ENCODE measurements around the gene USF3. TPM values are rescaled to one million over a fixed set of nuclear protein-coding genes. Genes with fewer than 3 reads are reported as not detected.

Gene USF3
- total and polyA plus RNA-seq, 2 experiments from 2014 or later = 10.1 to 23.5 TPM

DNA sequence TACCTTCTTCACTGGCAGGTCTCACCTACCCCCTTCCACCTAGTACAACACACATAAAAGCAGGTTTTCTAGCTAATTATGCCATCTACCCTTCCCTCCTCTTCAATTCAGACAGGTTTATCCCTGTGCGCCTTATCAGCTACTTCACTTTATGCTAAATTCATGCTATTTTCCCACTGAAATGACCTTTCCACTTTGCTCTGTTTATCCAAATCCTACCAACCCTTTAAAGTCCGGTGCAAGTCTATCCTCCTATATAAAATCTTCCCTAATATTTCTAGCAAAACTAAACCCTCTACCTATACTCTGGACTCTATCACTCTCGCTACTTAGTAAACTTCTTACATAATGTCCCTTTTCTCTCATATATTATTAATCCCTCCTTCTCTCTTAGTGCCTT lies 6.0 kb downstream of the USF3 start:
- ATAC-seq (no peak), DNase-seq (ENCODE audit: low spot score) (no peak)
- no peaks in the 10 kb centered on the region for H3K27me3 ChIP-seq (ENCODE audit: insufficient read depth)
- H3K79me2 ChIP-seq (replicated peaks; ENCODE audit: insufficient read depth) = peaks cover 77% of the 10 kb centered on the region
- H2AFZ ChIP-seq = no peak overlapping the region
- Mint-ChIP-seq H3K27me3 (ENCODE audit: insufficient read depth, low read depth, poor library complexity) (no peaks in the 10 kb centered on the region), H3K27ac (no peak overlapping the region), H3K4me1 (peaks cover 25% of the 10 kb centered on the region), H3K36me3 (ENCODE audit: low read depth) (peaks cover 15% of the 10 kb centered on the region), H3K4me3 (no peak overlapping the region), H3K9me3 (peaks cover 3% of the 10 kb centered on the region; the same call in 2 of the 3 replicates)
- no peaks in the 10 kb centered on the region for H3K36me3 ChIP-seq (ENCODE audit: insufficient read depth)
- H3K4me1 ChIP-seq (ENCODE audit: insufficient read depth) = peaks cover 22% of the 10 kb centered on the region
- no peaks in the 10 kb centered on the region; the same call in 1 of the 2 replicates for H3F3A ChIP-seq (replicated peaks; ENCODE audit: low read depth)
- peaks cover 4% of the 10 kb centered on the region; the same call in 1 of the 2 replicates for H3K9me2 ChIP-seq (ENCODE audit: insufficient read depth)
- no peak overlapping the region for H3K27ac ChIP-seq (ENCODE audit: low read depth)
- no peak overlapping the region for H3K4me2 ChIP-seq
- TF ChIP-seq, protein P1, sequence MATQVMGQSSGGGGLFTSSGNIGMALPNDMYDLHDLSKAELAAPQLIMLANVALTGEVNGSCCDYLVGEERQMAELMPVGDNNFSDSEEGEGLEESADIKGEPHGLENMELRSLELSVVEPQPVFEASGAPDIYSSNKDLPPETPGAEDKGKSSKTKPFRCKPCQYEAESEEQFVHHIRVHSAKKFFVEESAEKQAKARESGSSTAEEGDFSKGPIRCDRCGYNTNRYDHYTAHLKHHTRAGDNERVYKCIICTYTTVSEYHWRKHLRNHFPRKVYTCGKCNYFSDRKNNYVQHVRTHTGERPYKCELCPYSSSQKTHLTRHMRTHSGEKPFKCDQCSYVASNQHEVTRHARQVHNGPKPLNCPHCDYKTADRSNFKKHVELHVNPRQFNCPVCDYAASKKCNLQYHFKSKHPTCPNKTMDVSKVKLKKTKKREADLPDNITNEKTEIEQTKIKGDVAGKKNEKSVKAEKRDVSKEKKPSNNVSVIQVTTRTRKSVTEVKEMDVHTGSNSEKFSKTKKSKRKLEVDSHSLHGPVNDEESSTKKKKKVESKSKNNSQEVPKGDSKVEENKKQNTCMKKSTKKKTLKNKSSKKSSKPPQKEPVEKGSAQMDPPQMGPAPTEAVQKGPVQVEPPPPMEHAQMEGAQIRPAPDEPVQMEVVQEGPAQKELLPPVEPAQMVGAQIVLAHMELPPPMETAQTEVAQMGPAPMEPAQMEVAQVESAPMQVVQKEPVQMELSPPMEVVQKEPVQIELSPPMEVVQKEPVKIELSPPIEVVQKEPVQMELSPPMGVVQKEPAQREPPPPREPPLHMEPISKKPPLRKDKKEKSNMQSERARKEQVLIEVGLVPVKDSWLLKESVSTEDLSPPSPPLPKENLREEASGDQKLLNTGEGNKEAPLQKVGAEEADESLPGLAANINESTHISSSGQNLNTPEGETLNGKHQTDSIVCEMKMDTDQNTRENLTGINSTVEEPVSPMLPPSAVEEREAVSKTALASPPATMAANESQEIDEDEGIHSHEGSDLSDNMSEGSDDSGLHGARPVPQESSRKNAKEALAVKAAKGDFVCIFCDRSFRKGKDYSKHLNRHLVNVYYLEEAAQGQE (IDR thresholded peaks at IDR 0.05; ENCODE audit: unreplicated experiment) = no peak
- no peak for TF ChIP-seq EZH2phosphoT487 (IDR thresholded peaks at IDR 0.05; ENCODE audit: unreplicated experiment)
- TF ChIP-seq, protein P2, sequence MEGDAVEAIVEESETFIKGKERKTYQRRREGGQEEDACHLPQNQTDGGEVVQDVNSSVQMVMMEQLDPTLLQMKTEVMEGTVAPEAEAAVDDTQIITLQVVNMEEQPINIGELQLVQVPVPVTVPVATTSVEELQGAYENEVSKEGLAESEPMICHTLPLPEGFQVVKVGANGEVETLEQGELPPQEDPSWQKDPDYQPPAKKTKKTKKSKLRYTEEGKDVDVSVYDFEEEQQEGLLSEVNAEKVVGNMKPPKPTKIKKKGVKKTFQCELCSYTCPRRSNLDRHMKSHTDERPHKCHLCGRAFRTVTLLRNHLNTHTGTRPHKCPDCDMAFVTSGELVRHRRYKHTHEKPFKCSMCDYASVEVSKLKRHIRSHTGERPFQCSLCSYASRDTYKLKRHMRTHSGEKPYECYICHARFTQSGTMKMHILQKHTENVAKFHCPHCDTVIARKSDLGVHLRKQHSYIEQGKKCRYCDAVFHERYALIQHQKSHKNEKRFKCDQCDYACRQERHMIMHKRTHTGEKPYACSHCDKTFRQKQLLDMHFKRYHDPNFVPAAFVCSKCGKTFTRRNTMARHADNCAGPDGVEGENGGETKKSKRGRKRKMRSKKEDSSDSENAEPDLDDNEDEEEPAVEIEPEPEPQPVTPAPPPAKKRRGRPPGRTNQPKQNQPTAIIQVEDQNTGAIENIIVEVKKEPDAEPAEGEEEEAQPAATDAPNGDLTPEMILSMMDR (conservative IDR thresholded peaks at IDR 0.05; ENCODE audit: low read depth in 2 of 2) = no peak
- TF ChIP-seq NANOG (IDR thresholded peaks at IDR 0.05; ENCODE audit: borderline replicate concordance) = no peak
- TF ChIP-seq POLR2AphosphoS5 (IDR thresholded peaks at IDR 0.05; ENCODE audit: low read depth) = no peak
- TF ChIP-seq, protein P3, sequence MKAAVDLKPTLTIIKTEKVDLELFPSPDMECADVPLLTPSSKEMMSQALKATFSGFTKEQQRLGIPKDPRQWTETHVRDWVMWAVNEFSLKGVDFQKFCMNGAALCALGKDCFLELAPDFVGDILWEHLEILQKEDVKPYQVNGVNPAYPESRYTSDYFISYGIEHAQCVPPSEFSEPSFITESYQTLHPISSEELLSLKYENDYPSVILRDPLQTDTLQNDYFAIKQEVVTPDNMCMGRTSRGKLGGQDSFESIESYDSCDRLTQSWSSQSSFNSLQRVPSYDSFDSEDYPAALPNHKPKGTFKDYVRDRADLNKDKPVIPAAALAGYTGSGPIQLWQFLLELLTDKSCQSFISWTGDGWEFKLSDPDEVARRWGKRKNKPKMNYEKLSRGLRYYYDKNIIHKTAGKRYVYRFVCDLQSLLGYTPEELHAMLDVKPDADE (IDR thresholded peaks at IDR 0.05) = no peak
- no peak for TF ChIP-seq EZH2 (IDR thresholded peaks at IDR 0.05; ENCODE audit: low read depth, unreplicated experiment)
- no peak for TF ChIP-seq CREB1 (CRISPR knock-in tag; IDR thresholded peaks at IDR 0.05; ENCODE audit: low read depth)
- TF ChIP-seq, protein P4, sequence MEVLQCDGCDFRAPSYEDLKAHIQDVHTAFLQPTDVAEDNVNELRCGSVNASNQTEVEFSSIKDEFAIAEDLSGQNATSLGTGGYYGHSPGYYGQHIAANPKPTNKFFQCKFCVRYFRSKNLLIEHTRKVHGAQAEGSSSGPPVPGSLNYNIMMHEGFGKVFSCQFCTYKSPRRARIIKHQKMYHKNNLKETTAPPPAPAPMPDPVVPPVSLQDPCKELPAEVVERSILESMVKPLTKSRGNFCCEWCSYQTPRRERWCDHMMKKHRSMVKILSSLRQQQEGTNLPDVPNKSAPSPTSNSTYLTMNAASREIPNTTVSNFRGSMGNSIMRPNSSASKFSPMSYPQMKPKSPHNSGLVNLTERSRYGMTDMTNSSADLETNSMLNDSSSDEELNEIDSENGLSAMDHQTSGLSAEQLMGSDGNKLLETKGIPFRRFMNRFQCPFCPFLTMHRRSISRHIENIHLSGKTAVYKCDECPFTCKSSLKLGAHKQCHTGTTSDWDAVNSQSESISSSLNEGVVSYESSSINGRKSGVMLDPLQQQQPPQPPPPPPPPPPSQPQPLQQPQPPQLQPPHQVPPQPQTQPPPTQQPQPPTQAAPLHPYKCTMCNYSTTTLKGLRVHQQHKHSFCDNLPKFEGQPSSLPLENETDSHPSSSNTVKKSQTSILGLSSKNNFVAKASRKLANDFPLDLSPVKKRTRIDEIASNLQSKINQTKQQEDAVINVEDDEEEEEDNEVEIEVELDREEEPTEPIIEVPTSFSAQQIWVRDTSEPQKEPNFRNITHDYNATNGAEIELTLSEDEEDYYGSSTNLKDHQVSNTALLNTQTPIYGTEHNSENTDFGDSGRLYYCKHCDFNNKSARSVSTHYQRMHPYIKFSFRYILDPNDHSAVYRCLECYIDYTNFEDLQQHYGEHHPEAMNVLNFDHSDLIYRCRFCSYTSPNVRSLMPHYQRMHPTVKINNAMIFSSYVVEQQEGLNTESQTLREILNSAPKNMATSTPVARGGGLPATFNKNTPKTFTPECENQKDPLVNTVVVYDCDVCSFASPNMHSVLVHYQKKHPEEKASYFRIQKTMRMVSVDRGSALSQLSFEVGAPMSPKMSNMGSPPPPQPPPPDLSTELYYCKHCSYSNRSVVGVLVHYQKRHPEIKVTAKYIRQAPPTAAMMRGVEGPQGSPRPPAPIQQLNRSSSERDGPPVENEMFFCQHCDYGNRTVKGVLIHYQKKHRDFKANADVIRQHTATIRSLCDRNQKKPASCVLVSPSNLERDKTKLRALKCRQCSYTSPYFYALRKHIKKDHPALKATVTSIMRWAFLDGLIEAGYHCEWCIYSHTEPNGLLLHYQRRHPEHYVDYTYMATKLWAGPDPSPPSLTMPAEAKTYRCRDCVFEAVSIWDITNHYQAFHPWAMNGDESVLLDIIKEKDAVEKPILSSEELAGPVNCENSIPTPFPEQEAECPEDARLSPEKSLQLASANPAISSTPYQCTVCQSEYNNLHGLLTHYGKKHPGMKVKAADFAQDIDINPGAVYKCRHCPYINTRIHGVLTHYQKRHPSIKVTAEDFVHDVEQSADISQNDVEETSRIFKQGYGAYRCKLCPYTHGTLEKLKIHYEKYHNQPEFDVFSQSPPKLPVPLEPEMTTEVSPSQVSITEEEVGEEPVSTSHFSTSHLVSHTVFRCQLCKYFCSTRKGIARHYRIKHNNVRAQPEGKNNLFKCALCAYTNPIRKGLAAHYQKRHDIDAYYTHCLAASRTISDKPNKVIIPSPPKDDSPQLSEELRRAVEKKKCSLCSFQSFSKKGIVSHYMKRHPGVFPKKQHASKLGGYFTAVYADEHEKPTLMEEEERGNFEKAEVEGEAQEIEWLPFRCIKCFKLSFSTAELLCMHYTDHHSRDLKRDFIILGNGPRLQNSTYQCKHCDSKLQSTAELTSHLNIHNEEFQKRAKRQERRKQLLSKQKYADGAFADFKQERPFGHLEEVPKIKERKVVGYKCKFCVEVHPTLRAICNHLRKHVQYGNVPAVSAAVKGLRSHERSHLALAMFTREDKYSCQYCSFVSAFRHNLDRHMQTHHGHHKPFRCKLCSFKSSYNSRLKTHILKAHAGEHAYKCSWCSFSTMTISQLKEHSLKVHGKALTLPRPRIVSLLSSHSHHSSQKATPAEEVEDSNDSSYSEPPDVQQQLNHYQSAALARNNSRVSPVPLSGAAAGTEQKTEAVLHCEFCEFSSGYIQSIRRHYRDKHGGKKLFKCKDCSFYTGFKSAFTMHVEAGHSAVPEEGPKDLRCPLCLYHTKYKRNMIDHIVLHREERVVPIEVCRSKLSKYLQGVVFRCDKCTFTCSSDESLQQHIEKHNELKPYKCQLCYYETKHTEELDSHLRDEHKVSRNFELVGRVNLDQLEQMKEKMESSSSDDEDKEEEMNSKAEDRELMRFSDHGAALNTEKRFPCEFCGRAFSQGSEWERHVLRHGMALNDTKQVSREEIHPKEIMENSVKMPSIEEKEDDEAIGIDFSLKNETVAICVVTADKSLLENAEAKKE (CRISPR knock-in tag; IDR thresholded peaks at IDR 0.05) = no peak
- TF ChIP-seq ZNF114 (CRISPR knock-in tag; IDR thresholded peaks at IDR 0.05) = no peak
- TF ChIP-seq STAT1 (IDR thresholded peaks at IDR 0.05; ENCODE audit: unreplicated experiment) = no peak
- no peak for TF ChIP-seq ZNF331 (CRISPR knock-in tag; IDR thresholded peaks at IDR 0.05; ENCODE audit: low read depth)
- TF ChIP-seq JUNB (IDR thresholded peaks at IDR 0.05; ENCODE audit: unreplicated experiment) = no peak
- no peak overlapping the region for H3K4me3 ChIP-seq
- H4K20me1 ChIP-seq (replicated peaks; ENCODE audit: insufficient read depth) = no peaks in the 10 kb centered on the region
